HEK293T (cell line): ENCODE results near the gene EEF2K.
A peak's percentile ranks its signal among the peaks of the same experiment; 100 is the strongest.

Source experiments
- CTCF ChIA-PET: fragments of 350-600 bp; formaldehyde crosslinking; extraction: SDS; loops from one replicate; lab custom pipeline; 2021; ENCODE audit warnings: antibody characterized with exemption, inconsistent platforms; lab: Yijun Ruan, JAX
- POLR2A ChIA-PET: fragments of 350-600 bp; formaldehyde crosslinking; extraction: SDS; loops from one replicate; lab custom pipeline; 2020; ENCODE audit warnings: antibody characterized with exemption, inconsistent platforms; lab: Yijun Ruan, JAX
- DNase-seq: peaks from one replicate; pipeline ENCODE4 v3.0.0; 2012; ENCODE audit warnings: mixed read lengths; ENCODE audit errors: extremely low spot score
- ARNT ChIP-seq: fragments of 450-650 bp; IDR thresholded peaks from 2 replicates; pipeline ENCODE4 v1.6.1; 2017; ENCODE audit warnings: mild to moderate bottlenecking
- BHLHE40 ChIP-seq: fragments of 450-650 bp; IDR thresholded peaks from 2 replicates; pipeline ENCODE4 v1.6.1; 2016; ENCODE audit warnings: mild to moderate bottlenecking, moderate library complexity, borderline replicate concordance
- CTBP1 ChIP-seq: fragments of 450-650 bp; IDR thresholded peaks from 2 replicates; pipeline ENCODE4 v1.6.1; 2016; ENCODE audit warnings: borderline replicate concordance
- ELF4 ChIP-seq: fragments of 450-650 bp; IDR thresholded peaks from 2 replicates; pipeline ENCODE4 v1.6.1; 2017; ENCODE audit warnings: antibody characterized with exemption
- FOXA1 ChIP-seq: fragments of 450-650 bp; IDR thresholded peaks from 2 replicates; pipeline ENCODE4 v1.6.1; 2016; ENCODE audit warnings: mild to moderate bottlenecking
- FOXK2 ChIP-seq: fragments of 450-650 bp; IDR thresholded peaks from 2 replicates; pipeline ENCODE4 v1.6.1; 2016; ENCODE audit warnings: mild to moderate bottlenecking
- FOXM1 ChIP-seq: fragments of 450-650 bp; IDR thresholded peaks from 2 replicates; pipeline ENCODE4 v1.6.1; 2017; ENCODE audit warnings: mild to moderate bottlenecking, borderline replicate concordance
- HDGF ChIP-seq: fragments of 450-650 bp; IDR thresholded peaks from 2 replicates; pipeline ENCODE4 v1.6.1; 2017; ENCODE audit warnings: antibody characterized with exemption, borderline replicate concordance
- L3MBTL2 ChIP-seq: fragments of 450-650 bp; conservative IDR thresholded peaks from 2 replicates; pipeline ENCODE4 v1.6.1; 2016; ENCODE audit warnings: mild to moderate bottlenecking
- LEF1 ChIP-seq: fragments of 450-650 bp; IDR thresholded peaks from 2 replicates; pipeline ENCODE4 v1.6.1; 2017; ENCODE audit warnings: mild to moderate bottlenecking, borderline replicate concordance
- NFRKB ChIP-seq: fragments of 450-650 bp; IDR thresholded peaks from 2 replicates; pipeline ENCODE4 v1.6.1; 2016; ENCODE audit warnings: mild to moderate bottlenecking, moderate library complexity
- PKNOX1 ChIP-seq: fragments of 450-650 bp; IDR thresholded peaks from 2 replicates; pipeline ENCODE4 v1.6.1; 2016
- SP1 ChIP-seq: fragments of 450-650 bp; IDR thresholded peaks from 2 replicates; pipeline ENCODE4 v1.6.1; 2017
- SUZ12 ChIP-seq: fragments of 450-650 bp; IDR thresholded peaks from 2 replicates; pipeline ENCODE4 v1.6.1; 2016; ENCODE audit warnings: mild to moderate bottlenecking
- TARDBP ChIP-seq: fragments of 450-650 bp; IDR thresholded peaks from 2 replicates; pipeline ENCODE4 v1.6.1; 2016
- ZNF384 ChIP-seq: fragments of 450-650 bp; IDR thresholded peaks from 2 replicates; pipeline ENCODE4 v1.6.1; 2016

EEF2K gene

GRCh38 chr16:22326369-22326652, 120.2 kb downstream of the EEF2K start:
- ChIA-PET POLR2A (no interaction called here), CTCF (no interaction called here)

GRCh38 chr16:22326771-22327445, 120.8 kb downstream of the EEF2K start:
- ChIA-PET CTCF (no interaction called here), POLR2A (no interaction called here)
- TF ChIP-seq FOXM1 (no peak), ARNT (no peak), HDGF (no peak), PKNOX1 (no peak), ELF4 (no peak), ZNF384 (no peak), FOXA1 (no peak), L3MBTL2 (no peak), SP1 (no peak), TARDBP (no peak), BHLHE40 (no peak), LEF1 (no peak)
- DNase-seq: no peak

More at GRCh38 chr16:22326369-22326652, 120.2 kb downstream of the EEF2K start:
- no peak for TF ChIP-seq SP1
- TF ChIP-seq ARNT: no peak
- no peak for TF ChIP-seq FOXM1
- TF ChIP-seq ZNF384: no peak
- no peak for TF ChIP-seq NFRKB
- no peak for TF ChIP-seq ELF4
- no peak for TF ChIP-seq CTBP1
- TF ChIP-seq FOXK2: no peak
- no peak for TF ChIP-seq LEF1
- TF ChIP-seq HDGF: no peak
- TF ChIP-seq PKNOX1: no peak
- TF ChIP-seq SUZ12: no peak
- TF ChIP-seq FOXA1: no peak
- no peak for TF ChIP-seq TARDBP
- no peak for TF ChIP-seq L3MBTL2
- TF ChIP-seq BHLHE40: no peak
- no peak for DNase-seq

- ChIA-PET CTCF (no interaction called here), POLR2A (no interaction called here)
- TF ChIP-seq SP1 (no peak), FOXM1 (no peak), ELF4 (no peak), SUZ12 (no peak), CTBP1 (no peak), HDGF (no peak), PKNOX1 (no peak), NFRKB (no peak), TARDBP (no peak), ARNT (no peak), L3MBTL2 (no peak), ZNF384 (no peak), BHLHE40 (no peak), FOXK2 (no peak), LEF1 (no peak), FOXA1 (no peak)
- DNase-seq: peak; percentile 3
Observed at GRCh38 chr16:22327446-22327775, 121.3 kb downstream of the EEF2K start.

GRCh38 chr16:22328081-22328725, 122.1 kb downstream of the EEF2K start:
- TF ChIP-seq PKNOX1 (no peak), HDGF (no peak), SP1 (no peak), NFRKB (no peak), SUZ12 (no peak), LEF1 (no peak), TARDBP (no peak), ELF4 (no peak)
- no peak for DNase-seq
- POLR2A ChIA-PET: no interaction called here
- CTCF ChIA-PET: no interaction called here

- no peak for DNase-seq
- no peak for TF ChIP-seq FOXK2
- no peak for TF ChIP-seq SP1
- no peak for TF ChIP-seq HDGF
- no peak for TF ChIP-seq ZNF384
- TF ChIP-seq FOXM1: no peak
- no peak for TF ChIP-seq TARDBP
- no peak for TF ChIP-seq L3MBTL2
- TF ChIP-seq FOXA1: no peak
- TF ChIP-seq SUZ12: no peak
- no peak for TF ChIP-seq ELF4
- TF ChIP-seq CTBP1: no peak
- TF ChIP-seq BHLHE40: no peak
- no peak for TF ChIP-seq ARNT
- ChIA-PET POLR2A (no interaction called here), CTCF (no interaction called here)
Observed at GRCh38 chr16:22329199-22329695, 123.2 kb downstream of the EEF2K start.
